Naive thymus-derived CD8-positive, alpha-beta T cell (primary cell): Measurements from ENCODE around the gene GADL1. TPM values are rescaled to one million over a fixed set of nuclear protein-coding genes. Genes with fewer than 3 reads are reported as not detected.

Source experiments
- ATAC-seq, 2 donors: fragments of 150-1000 bp; cut with Tn5 transposase in 1 of 2; sonication (Bioruptor Pico), chemical (Tn5 transposase) in 1 of 2; 1 replicate in 1 of 2; 2 replicates in 1 of 2; pipeline ENCODE4 v1.10.0; 2021; ENCODE audit warnings: mild to moderate bottlenecking in 2 of 2, moderate library complexity in 2 of 2
- POLR2A ChIA-PET: fragments of 350-600 bp; sonication (Branson Sonifier 250); formaldehyde crosslinking; loops from one replicate; lab custom pipeline; 2021; ENCODE audit warnings: antibody characterized with exemption; lab: Charles Lee
- DNase-seq, 10 donors: peaks; one replicate each; pipeline versions ENCODE4 v3.0.0 to v3.0.0-alpha.2; 2020 to 2022
- H3K27ac Mint-ChIP-seq, 10 donors: one replicate each; pipeline ENCODE4 v1.8.0; 2020 to 2022; ENCODE audit warnings: mild to moderate bottlenecking in 10 of 10, mixed read lengths in 10 of 10, moderate library complexity in 4 of 10, inconsistent platforms in 1 of 10
- H3K27me3 Mint-ChIP-seq, 5 donors: one replicate each; pipeline ENCODE4 v1.8.0; 2021 to 2022; ENCODE audit warnings: mixed read lengths in 5 of 5
- H3K36me3 Mint-ChIP-seq, 3 donors: one replicate each; pipeline ENCODE4 v1.8.0; 2020 to 2022; ENCODE audit warnings: mixed read lengths in 3 of 3, mild to moderate bottlenecking in 2 of 3, inconsistent platforms in 1 of 3
- H3K4me1 Mint-ChIP-seq, 4 donors: one replicate each; pipeline ENCODE4 v1.8.0; 2021 to 2022; ENCODE audit warnings: mixed read lengths in 4 of 4
- H3K4me3 Mint-ChIP-seq, 10 donors: one replicate each; pipeline ENCODE4 v1.8.0; 2020 to 2022; ENCODE audit warnings: mild to moderate bottlenecking in 10 of 10, mixed read lengths in 10 of 10, moderate library complexity in 6 of 10, inconsistent platforms in 1 of 10
- H3K9me3 Mint-ChIP-seq, 9 donors: one replicate each; pipeline ENCODE4 v1.8.0; 2020 to 2022; ENCODE audit warnings: mixed read lengths in 9 of 9, mild to moderate bottlenecking in 3 of 9, inconsistent platforms in 1 of 9, moderate library complexity in 1 of 9
- polyA plus RNA-seq, 3 donors: library from polyadenylated mRNA; unstranded; fragments of 300-500 nt; fragmentation: Illumina TruSeq; gene quantifications; one replicate each; pipeline ENCODE4 v1.2.3, GENCODE V29; 2021
- total RNA-seq, 8 experiments: library from RNA in 2 of 8; stranded (reverse) in 2 of 8; gene quantifications; one replicate each; pipeline ENCODE4 v1.2.3 and lab custom pipeline; 2021 to 2026

The GADL1 gene
- total and polyA plus RNA-seq, 5 experiments from 2014 or later, result not detected

DNA sequence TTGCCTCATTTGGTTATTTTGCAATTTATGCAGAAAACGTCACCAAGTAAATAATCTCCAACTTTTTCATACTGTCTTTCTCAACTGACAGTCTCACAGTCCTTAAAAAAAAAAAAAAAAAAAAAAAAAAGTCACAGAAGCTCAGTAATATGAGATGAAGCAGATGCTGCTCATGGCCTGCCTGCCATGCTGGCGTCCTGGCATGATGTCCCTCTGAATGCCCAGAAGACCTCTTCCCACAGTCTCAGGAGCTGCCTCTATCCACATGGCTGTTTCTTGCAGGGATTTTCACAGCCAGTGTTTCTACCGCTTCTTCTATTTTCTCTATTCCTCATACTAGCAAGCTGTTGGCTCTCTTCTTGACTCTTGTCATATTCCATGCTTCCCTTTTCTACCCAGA lies 200.3 kb downstream of the GADL1 start:
- Mint-ChIP-seq H3K27ac (peak overlapping the region in 9 of 10 donors; percentile 49 to 87 (median 70)), H3K4me1 (peaks cover 39 to 88% (median 79%) of the 10 kb centered on the region in 4 donors), H3K9me3 (no peaks in the 10 kb centered on the region), H3K36me3 (peaks cover 6 to 94% (median 61%) of the 10 kb centered on the region in 3 donors), H3K4me3 (peak overlapping the region in 2 of 10 donors; percentile 45 to 58), H3K27me3 (no peaks in the 10 kb centered on the region)
- ATAC-seq, result no peak
- no peak for DNase-seq
- POLR2A ChIA-PET, result interaction anchor here (0.5 to 4.9 kb wide), 19 partner anchors 11 to 484 kb away, joined by 3 to 32 read pairs (median 5); partner anchors contain the start of gene TGFBR2

DNA sequence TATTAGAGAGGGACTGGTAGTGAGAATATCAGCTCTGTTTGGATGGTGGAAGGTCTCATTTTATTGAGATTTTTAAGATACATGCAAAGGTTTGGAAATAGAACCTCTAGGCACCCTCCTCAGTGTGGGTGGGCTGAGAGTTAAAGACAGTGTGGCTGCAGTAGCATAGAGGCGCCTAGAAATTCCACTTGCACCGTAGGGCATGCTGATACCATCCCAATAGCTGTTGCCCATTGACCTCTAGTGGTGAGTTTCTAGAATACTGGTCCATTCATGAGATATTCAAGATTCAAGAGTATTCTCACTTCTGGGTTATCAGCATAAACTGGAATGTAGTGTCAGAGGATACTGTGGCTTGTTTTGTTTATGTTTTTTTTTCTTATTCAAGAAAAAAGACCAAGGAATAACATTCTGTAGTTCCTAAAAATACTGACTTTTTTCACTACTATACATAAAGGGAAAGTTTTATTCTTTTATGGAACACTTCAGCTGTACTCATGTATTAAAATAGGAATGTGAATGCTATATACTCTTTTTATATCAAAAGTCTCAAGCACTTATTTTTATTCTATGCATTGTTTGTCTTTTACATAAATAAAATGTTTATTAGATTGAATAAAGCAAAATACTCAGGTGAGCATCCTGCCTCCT lies 200.9 kb downstream of the GADL1 start:
- H3K9me3 Mint-ChIP-seq, result no peaks in the 10 kb centered on the region
- H3K4me1 Mint-ChIP-seq, result peaks cover 39 to 93% (median 85%) of the 10 kb centered on the region in 4 donors
- ATAC-seq (peak; percentile 75 to 87), DNase-seq (peak in 9 of 10 donors; percentile 25 to 75 (median 62))
- H3K27ac Mint-ChIP-seq, result peak overlapping the region; percentile 4 to 100 (median 89)
- H3K36me3 Mint-ChIP-seq, result peaks cover 7 to 94% (median 63%) of the 10 kb centered on the region in 3 donors
- peak overlapping the region in 6 of 10 donors; percentile 10 to 70 (median 42) for H3K4me3 Mint-ChIP-seq
- H3K27me3 Mint-ChIP-seq, result no peaks in the 10 kb centered on the region
- POLR2A ChIA-PET, result interaction anchor here (0.6 to 4.9 kb wide), 24 partner anchors 11 to 495 kb away, joined by 3 to 32 read pairs (median 4); partner anchors contain the start of gene TGFBR2

DNA sequence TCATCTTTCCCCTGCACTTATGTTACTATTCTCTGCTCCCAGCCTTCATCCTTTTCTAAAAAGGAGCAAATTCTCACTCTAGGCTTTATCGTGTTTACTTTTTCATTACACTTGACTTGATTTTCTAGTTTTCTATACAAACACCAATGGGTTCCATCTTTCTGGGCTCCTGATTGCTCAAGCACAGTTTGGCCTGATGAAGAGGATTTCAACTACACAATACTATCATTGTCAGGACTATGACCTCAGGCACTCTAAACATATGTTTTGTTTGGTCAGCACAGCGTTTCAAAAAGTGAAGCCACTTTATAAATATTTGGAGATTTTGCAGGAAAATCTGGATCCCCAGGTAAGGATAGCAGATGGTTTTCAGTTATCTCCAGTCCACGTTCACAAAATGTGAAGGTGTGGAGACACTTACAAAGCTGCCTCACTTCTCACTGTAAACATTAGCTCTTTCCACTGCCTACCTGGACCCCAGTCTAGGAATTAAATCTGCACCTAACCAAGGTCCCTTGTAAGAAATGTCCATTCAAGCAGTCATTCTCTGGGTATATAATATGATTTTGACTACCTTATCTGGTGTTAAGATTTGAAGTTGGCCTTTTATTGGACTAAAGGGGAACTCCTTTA lies 201.8 kb downstream of the GADL1 start:
- Mint-ChIP-seq H3K4me1 (peaks cover 44 to 96% (median 91%) of the 10 kb centered on the region in 4 donors), H3K27me3 (no peaks in the 10 kb centered on the region), H3K36me3 (peaks cover 11 to 96% (median 62%) of the 10 kb centered on the region in 3 donors), H3K9me3 (no peaks in the 10 kb centered on the region), H3K4me3 (peak overlapping the region in 6 of 10 donors; percentile 2 to 31 (median 16)), H3K27ac (peak overlapping the region; percentile 4 to 100 (median 89))
- DNase-seq (no peak), ATAC-seq (no peak)
- POLR2A ChIA-PET, result interaction anchor here (0.7 to 4.9 kb wide), 16 partner anchors 12 to 366 kb away, joined by 3 to 32 read pairs (median 4); partner anchors contain the start of gene TGFBR2

DNA sequence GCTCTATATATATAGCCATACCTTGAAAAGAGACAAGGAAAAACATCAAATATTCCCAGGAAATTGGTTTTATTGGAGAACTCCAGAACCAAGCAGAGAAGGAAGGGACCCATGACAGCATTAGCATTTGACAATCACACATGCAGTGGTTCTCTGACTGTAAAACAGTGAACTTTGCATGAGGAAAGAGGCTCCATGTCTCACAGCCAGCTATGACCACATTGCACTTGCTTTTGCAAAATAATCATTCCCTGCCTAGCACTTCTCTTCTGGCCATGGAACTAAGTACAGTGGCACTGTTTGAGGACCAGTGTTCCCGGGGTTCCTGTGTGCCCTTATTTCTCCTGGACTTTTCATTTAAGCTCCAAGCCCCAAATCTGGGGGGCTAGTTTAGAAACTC lies 202.5 kb downstream of the GADL1 start:
- H3K4me3 Mint-ChIP-seq, result peak overlapping the region in 3 of 10 donors; percentile 5 to 17 (median 8)
- peaks cover 49 to 96% (median 93%) of the 10 kb centered on the region in 4 donors for H3K4me1 Mint-ChIP-seq
- H3K27me3 Mint-ChIP-seq, result no peaks in the 10 kb centered on the region
- H3K27ac Mint-ChIP-seq, result peak overlapping the region in 9 of 10 donors; percentile 41 to 100 (median 86)
- peaks cover 11 to 96% (median 64%) of the 10 kb centered on the region in 3 donors for H3K36me3 Mint-ChIP-seq
- POLR2A ChIA-PET, result interaction anchor here (0.7 to 4.9 kb wide), 14 partner anchors 9 to 84 kb away, joined by 3 to 32 read pairs (median 4); partner anchors contain the start of gene TGFBR2
- DNase-seq, result peak in 1 of 10 donors; percentile 60
- no peak for ATAC-seq
- H3K9me3 Mint-ChIP-seq, result no peaks in the 10 kb centered on the region

DNA sequence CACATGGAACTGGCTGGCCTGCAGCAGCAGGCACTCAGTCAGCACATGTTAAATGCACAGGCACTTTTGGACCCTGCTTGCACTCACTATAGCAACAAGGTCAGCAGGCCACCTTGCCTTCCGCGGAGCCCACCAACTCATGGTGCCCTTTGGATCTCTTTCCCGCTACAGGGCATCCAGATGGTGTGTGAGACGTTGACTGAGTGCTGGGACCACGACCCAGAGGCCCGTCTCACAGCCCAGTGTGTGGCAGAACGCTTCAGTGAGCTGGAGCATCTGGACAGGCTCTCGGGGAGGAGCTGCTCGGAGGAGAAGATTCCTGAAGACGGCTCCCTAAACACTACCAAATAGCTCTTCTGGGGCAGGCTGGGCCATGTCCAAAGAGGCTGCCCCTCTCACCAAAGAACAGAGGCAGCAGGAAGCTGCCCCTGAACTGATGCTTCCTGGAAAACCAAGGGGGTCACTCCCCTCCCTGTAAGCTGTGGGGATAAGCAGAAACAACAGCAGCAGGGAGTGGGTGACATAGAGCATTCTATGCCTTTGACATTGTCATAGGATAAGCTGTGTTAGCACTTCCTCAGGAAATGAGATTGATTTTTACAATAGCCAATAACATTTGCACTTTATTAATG lies 203.1 kb downstream of the GADL1 start:
- POLR2A ChIA-PET, result interaction anchor here (0.7 to 4.9 kb wide), 14 partner anchors 9 to 84 kb away, joined by 3 to 32 read pairs (median 4); partner anchors contain the start of gene TGFBR2
- DNase-seq (no peak), ATAC-seq (no peak)
- H3K27ac Mint-ChIP-seq, result peak overlapping the region; percentile 41 to 100 (median 95)
- H3K36me3 Mint-ChIP-seq, result peaks cover 11 to 97% (median 67%) of the 10 kb centered on the region in 3 donors
- no peaks in the 10 kb centered on the region for H3K27me3 Mint-ChIP-seq
- H3K9me3 Mint-ChIP-seq, result no peaks in the 10 kb centered on the region
- H3K4me3 Mint-ChIP-seq, result peak overlapping the region in 5 of 10 donors; percentile 4 to 57 (median 26)
- peaks cover 51 to 96% (median 92%) of the 10 kb centered on the region in 4 donors for H3K4me1 Mint-ChIP-seq

DNA sequence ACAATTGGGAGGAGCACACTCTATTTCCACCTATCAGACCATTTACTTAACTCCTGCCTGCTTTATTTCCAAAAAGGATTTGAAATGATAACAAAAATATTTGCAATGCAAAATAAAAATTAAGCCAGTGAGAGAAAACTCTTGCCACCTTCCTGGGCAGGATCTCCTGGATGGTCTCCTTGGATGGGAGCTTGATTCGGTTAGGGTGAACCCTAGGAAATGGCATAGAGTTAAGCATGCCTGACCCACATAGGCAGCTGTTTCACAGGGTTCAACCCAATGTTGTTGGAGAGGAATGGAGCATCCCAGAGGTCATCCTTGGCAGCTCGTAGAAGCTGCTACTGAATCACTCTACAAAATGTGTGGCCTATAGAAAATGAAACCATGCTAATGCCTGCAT lies 204.3 kb downstream of the GADL1 start:
- POLR2A ChIA-PET, result interaction anchor here (0.6 to 4.9 kb wide), 5 partner anchors 10 to 83 kb away, joined by 3 to 32 read pairs (median 3); partner anchors contain the start of gene TGFBR2
- DNase-seq, result no peak
- Mint-ChIP-seq H3K36me3 (peaks cover 11 to 97% (median 66%) of the 10 kb centered on the region in 3 donors), H3K4me1 (peaks cover 54 to 96% (median 91%) of the 10 kb centered on the region in 4 donors), H3K9me3 (no peaks in the 10 kb centered on the region), H3K27ac (peak overlapping the region; percentile 77 to 100 (median 95)), H3K4me3 (peak overlapping the region in 8 of 10 donors; percentile 23 to 65 (median 42)), H3K27me3 (no peaks in the 10 kb centered on the region)
- ATAC-seq, result no peak

DNA sequence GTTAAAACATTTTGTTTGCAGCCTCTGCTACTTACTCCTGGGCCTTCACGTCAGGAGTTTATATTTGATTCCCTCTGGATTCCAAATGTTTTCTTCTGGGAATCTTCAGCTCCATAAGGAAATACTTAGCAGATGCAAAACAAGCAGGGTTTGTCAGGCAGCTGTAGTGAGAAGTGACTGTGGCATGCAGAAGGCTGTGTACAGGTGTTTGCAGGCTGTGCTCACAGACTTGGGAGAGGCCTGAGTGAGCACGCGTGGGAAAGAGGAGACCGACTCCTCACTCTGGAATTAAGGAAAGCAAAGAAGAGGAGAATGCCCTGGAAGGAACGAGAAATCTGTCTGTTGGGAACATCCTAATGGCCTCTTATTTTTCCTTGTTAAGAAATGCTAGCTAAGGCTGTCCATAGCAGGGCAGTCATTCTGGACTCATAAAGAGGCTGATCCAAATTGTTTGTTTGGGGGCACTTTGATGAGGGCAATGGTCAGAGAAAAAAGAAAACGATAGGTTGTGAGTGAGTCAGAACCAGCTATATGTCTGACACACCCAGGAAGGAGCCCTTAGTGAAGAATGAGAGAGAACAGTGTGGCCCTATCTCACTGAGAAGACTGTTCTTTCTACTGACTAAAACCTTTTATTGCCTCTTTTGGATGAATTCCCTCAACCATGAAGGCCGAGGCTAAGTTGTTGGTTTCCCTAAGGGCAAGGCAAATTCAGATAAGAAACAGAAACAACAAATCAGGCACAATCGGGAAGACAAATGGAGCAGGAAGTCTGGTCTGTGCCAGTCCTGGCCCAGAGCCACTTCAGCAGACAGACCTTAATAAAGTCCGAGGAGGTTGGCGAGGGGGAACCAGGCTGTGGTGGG lies 205.5 kb downstream of the GADL1 start:
- POLR2A ChIA-PET, result interaction anchor here (0.6 to 2.2 kb wide), 12 partner anchors 8 to 82 kb away, joined by 3 to 12 read pairs (median 4); no protein-coding TSS in a partner anchor
- H3K4me1 Mint-ChIP-seq, result peaks cover 49 to 95% (median 94%) of the 10 kb centered on the region in 4 donors
- H3K4me3 Mint-ChIP-seq, result peak overlapping the region; percentile 31 to 81 (median 76)
- H3K27me3 Mint-ChIP-seq, result no peaks in the 10 kb centered on the region
- peak; percentile 34 to 59 for ATAC-seq
- peaks cover 10 to 97% (median 62%) of the 10 kb centered on the region in 3 donors for H3K36me3 Mint-ChIP-seq
- H3K9me3 Mint-ChIP-seq, result no peaks in the 10 kb centered on the region
- peak overlapping the region; percentile 81 to 100 (median 95) for H3K27ac Mint-ChIP-seq
- DNase-seq, result no peak

DNA sequence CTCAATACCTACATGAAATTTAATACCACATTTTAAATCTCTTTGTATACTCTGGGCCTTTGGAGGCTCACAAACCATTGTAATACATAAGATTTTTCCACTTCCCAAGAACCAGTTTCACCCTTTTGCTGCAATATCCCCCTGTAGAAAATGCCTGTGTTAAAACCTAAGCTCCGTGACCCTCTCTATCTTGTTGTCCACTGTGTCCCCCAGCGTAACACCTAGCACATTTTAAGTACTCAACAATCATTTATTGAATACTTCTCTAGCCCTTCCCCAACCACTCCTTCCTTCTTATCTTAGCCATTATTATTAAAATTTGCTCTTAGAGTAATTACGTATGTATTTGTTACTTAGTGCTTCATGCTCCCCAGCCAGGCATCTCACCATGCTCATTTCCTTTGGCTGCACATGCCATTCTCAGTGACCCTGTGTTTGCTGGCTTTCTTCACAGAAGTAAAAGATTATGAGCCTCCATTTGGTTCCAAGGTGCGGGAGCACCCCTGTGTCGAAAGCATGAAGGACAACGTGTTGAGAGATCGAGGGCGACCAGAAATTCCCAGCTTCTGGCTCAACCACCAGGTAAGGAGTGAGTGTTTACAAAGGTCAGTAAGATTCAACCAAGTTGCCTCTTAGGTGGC lies 206.4 kb downstream of the GADL1 start:
- ATAC-seq, result no peak
- H3K4me3 Mint-ChIP-seq, result peak overlapping the region in 9 of 10 donors; percentile 1 to 81 (median 26)

DNA sequence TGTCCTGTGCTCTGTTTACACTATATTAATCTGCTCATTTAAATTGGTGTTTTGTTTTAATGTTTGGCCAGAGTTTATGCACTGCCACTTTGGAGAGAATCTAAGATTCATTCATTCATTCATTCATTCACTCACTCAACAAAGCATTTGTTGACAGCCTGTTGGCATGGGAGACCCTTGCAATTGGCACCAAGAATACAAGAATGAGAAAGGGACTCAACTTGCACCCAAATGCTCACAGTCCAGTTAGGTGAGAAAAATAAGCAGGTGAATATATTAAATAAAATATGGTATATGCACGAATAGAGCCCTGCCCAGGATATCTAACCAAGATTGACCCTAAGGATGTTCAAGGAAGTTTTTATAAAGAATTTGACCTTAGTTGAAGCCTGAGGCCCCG lies 207.7 kb downstream of the GADL1 start:
- peak overlapping the region; percentile 60 to 100 (median 88) for H3K27ac Mint-ChIP-seq
- H3K9me3 Mint-ChIP-seq, result no peaks in the 10 kb centered on the region
- peaks cover 12 to 99% (median 52%) of the 10 kb centered on the region in 3 donors for H3K36me3 Mint-ChIP-seq
- ATAC-seq (no peak), DNase-seq (no peak)
- H3K4me3 Mint-ChIP-seq, result peak overlapping the region in 2 of 10 donors; percentile 30 to 35
- H3K4me1 Mint-ChIP-seq, result peaks cover 53 to 97% (median 96%) of the 10 kb centered on the region in 4 donors
- H3K27me3 Mint-ChIP-seq, result no peaks in the 10 kb centered on the region
- POLR2A ChIA-PET, result no interaction called here

More for the DNA sequence above, 206.4 kb downstream of the GADL1 start:
- H3K9me3 Mint-ChIP-seq, result no peaks in the 10 kb centered on the region
- H3K36me3 Mint-ChIP-seq, result peaks cover 12 to 99% (median 61%) of the 10 kb centered on the region in 3 donors
- POLR2A ChIA-PET, result interaction anchor here (0.8 to 2.2 kb wide), 9 partner anchors 14 to 81 kb away, joined by 3 to 12 read pairs (median 4); no protein-coding TSS in a partner anchor
- H3K4me1 Mint-ChIP-seq, result peaks cover 48 to 97% (median 96%) of the 10 kb centered on the region in 4 donors
- no peak for DNase-seq
- peak overlapping the region; percentile 60 to 100 (median 88) for H3K27ac Mint-ChIP-seq
- no peaks in the 10 kb centered on the region for H3K27me3 Mint-ChIP-seq

DNA sequence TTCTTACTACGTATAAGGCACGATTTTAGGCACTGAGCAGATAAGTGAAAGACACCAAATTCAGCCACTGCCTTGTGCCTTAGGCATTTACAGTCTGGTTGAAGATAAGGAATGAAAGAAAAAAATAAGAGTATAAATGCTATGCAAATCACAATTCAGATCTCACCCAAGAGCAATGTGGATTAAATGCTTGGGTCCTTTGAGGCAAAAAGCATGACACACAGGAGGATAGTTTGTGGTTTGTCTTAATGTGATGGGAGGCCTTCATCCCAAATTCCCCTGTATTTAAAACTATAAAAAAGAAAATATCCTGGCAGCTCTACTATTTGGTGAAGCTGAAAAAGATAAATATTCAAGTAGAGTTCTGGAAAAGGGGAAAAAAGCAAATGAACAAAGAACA lies 208.3 kb downstream of the GADL1 start:
- ATAC-seq, result no peak
- H3K27me3 Mint-ChIP-seq, result no peaks in the 10 kb centered on the region
- POLR2A ChIA-PET, result interaction anchor here (0.6 to 1.9 kb wide), 8 partner anchors 12 to 229 kb away, joined by 3 to 6 read pairs (median 4); partner anchors contain the start of gene TGFBR2
- DNase-seq, result no peak
- H3K4me3 Mint-ChIP-seq, result peak overlapping the region in 4 of 10 donors; percentile 4 to 35 (median 31)
- H3K4me1 Mint-ChIP-seq, result peaks cover 56 to 99% (median 97%) of the 10 kb centered on the region in 4 donors
- H3K36me3 Mint-ChIP-seq, result peaks cover 12 to 99% (median 55%) of the 10 kb centered on the region in 3 donors
- peak overlapping the region; percentile 20 to 100 (median 86) for H3K27ac Mint-ChIP-seq
- H3K9me3 Mint-ChIP-seq, result no peaks in the 10 kb centered on the region
